ENCODE measurements around the gene CLCNKA.

DNA sequence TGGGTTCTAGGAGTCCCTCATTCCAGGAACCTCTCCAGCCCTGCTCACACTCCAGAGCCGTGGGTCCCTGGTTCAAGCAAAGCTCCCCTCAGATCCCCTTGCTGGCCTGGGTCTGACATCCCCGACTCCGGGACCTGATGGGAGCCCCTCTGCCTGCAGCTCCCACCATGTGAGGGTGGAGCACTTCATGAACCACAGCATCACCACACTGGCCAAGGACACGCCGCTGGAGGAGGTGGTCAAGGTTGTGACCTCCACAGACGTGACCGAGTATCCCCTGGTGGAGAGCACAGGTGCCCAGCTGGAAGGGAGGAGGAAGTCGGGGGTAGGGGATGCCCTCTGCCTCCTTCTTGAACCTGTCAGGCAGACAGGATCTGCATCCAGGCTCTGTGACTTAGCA lies 9.7 kb downstream of the CLCNKA start:
- TF ChIP-seq, protein P1, sequence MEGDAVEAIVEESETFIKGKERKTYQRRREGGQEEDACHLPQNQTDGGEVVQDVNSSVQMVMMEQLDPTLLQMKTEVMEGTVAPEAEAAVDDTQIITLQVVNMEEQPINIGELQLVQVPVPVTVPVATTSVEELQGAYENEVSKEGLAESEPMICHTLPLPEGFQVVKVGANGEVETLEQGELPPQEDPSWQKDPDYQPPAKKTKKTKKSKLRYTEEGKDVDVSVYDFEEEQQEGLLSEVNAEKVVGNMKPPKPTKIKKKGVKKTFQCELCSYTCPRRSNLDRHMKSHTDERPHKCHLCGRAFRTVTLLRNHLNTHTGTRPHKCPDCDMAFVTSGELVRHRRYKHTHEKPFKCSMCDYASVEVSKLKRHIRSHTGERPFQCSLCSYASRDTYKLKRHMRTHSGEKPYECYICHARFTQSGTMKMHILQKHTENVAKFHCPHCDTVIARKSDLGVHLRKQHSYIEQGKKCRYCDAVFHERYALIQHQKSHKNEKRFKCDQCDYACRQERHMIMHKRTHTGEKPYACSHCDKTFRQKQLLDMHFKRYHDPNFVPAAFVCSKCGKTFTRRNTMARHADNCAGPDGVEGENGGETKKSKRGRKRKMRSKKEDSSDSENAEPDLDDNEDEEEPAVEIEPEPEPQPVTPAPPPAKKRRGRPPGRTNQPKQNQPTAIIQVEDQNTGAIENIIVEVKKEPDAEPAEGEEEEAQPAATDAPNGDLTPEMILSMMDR (IDR thresholded peaks at IDR 0.05; ENCODE audit: low read length), result no peak
- TF ChIP-seq EZH2 (optimal IDR thresholded peaks at IDR 0.05; ENCODE audit: low read depth, low read length), result no peak
